HG03354 (cell line): ENCODE measurements around the gene RPL26.

Experiments used
- ATAC-seq: cut with Tn5 transposase; IDR thresholded peaks from one replicate; pipeline ENCODE4 v1.9.1; 2021; ENCODE audit warnings: mild to moderate bottlenecking; ENCODE audit not compliant: unreplicated experiment, poor library complexity, severe bottlenecking

RPL26 gene

GRCh38 chr17:8337802-8338752, 44.9 kb downstream of the RPL26 start:
- ATAC-seq = no peak

- ATAC-seq = no peak
These were observed 49.7 kb downstream of the RPL26 start for GRCh38 chr17:8333281-8333680.

GRCh38 chr17:8332688-8333087, 50.3 kb downstream of the RPL26 start:
- no peak for ATAC-seq

DNA sequence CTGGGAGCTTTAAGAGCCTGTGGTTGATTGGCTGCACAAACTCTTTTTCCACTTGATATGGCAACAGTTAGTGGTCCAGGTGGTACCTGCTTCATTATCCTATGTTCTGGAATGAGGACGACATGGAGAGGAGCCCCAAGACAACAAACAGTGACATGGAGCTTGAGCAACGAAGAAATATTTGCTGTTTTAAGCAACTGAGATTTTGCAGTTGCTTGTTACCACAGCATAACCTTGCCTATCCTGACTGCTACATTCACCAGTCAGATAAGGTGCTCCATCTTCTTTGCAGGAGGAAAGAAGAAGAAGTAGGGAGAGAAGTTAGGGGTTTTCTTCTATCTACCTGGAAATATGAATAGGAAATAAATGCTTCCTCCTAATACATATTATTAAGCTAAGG, 50.9 kb downstream of the RPL26 start:
- ATAC-seq = no peak
